NB4 (cell line): ENCODE data around the gene NPAS2.

ENCODE experiments used
- DNase-seq: peaks from one replicate; pipeline ENCODE4 v3.0.0; 2010; ENCODE audit warnings: low read depth
- H3K4me3 ChIP-seq: one replicate; pipeline ENCODE4 v1.5.1; 2011; ENCODE audit warnings: mild to moderate bottlenecking, low read depth, low read length, moderate library complexity
- MYC ChIP-seq: IDR thresholded peaks from 2 replicates; pipeline ENCODE4 v1.6.1; 2011; ENCODE audit warnings: low read depth, low read length
- POLR2A ChIP-seq: IDR thresholded peaks from 2 replicates; pipeline ENCODE4 v1.6.1; 2011; ENCODE audit warnings: mild to moderate bottlenecking; ENCODE audit not compliant: insufficient read length; ENCODE audit errors: extremely low read depth
- TF ChIP-seq, protein P1 (sequence below): IDR thresholded peaks from one replicate; pipeline ENCODE4 v1.5.1; 2012; ENCODE audit warnings: low read depth, low read length
- TF ChIP-seq, protein P2 (sequence below): IDR thresholded peaks from 2 replicates; pipeline ENCODE4 v1.6.1; 2011; ENCODE audit warnings: low read depth, low read length

Gene NPAS2

DNA sequence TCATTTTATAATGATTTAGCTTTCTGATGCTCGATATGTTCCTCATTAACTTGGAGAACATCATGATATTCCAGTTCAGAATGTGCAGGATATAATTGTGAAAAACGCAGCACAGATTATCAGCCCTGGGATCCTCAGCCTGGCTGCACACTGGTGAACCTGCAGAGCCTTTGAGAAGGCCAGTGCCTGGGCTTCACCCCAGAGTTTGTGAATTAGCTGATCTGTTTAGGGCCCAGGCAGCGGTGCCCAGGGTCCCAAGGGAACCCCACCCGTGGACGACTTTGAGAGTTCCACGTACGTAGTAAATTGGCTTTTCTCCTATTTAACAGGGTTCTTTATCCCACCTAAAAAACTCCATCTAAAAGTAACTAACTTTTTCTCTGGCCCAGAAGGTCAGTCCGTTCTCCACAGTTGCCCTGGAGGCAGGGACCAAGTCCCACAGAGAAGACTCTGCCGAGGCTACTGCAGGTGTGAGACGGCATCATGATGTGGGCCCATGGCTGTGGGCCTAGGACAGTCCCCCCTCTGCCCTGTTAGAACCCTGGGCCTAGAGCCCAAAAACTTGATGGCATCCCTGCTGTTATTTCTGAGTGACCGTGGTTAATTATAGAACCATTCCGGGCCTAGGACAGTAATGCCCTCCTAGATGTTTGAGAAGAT, 142.6 kb downstream of the NPAS2 start:
- no peak overlapping the region for H3K4me3 ChIP-seq
- no peak for DNase-seq
- TF ChIP-seq POLR2A (no peak), MYC (no peak)
- TF ChIP-seq, protein P1, sequence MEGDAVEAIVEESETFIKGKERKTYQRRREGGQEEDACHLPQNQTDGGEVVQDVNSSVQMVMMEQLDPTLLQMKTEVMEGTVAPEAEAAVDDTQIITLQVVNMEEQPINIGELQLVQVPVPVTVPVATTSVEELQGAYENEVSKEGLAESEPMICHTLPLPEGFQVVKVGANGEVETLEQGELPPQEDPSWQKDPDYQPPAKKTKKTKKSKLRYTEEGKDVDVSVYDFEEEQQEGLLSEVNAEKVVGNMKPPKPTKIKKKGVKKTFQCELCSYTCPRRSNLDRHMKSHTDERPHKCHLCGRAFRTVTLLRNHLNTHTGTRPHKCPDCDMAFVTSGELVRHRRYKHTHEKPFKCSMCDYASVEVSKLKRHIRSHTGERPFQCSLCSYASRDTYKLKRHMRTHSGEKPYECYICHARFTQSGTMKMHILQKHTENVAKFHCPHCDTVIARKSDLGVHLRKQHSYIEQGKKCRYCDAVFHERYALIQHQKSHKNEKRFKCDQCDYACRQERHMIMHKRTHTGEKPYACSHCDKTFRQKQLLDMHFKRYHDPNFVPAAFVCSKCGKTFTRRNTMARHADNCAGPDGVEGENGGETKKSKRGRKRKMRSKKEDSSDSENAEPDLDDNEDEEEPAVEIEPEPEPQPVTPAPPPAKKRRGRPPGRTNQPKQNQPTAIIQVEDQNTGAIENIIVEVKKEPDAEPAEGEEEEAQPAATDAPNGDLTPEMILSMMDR, result no peak

DNA sequence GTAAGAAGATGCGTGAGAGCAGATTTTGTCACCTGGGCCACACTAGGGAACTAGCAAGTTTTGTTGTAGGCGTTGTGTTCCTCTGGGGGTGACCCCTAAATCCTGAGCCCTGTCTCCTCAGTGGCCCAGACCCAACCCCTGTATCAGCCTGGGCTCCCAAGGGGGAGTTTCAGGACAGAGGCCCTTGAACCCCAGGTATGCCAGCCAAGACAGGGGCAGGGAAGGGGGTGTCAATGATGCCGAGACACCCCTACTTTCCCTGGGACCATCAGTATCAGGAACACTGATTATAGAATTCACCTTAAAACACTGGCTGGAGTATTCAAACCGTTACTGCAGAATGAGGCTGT, 143.1 kb downstream of the NPAS2 start:
- no peak overlapping the region for H3K4me3 ChIP-seq
- DNase-seq, result no peak
- TF ChIP-seq POLR2A, result no peak
- TF ChIP-seq, protein P2, sequence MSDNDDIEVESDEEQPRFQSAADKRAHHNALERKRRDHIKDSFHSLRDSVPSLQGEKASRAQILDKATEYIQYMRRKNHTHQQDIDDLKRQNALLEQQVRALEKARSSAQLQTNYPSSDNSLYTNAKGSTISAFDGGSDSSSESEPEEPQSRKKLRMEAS, result no peak
- no peak for TF ChIP-seq MYC
- TF ChIP-seq, protein P1, result no peak

DNA sequence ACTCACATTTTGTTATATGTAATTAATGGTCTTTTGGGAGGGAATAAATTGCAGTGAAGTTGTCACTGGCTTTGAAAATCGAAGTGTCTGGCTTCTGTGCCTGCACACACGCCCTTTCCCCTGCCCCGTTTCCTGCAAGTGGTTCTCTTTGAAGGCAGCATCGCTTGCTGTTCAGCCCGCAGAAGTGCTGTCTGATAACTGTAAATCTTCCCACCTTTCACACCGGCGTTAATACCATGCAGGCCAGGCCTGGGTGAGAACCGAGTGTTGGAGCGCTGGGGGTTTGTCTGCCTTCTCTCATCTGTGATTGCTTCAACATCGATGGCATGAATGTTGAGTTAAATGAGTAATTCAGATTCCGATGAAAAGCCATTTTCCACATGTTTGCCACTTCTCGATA, 144.3 kb downstream of the NPAS2 start:
- no peak overlapping the region for H3K4me3 ChIP-seq
- no peak for DNase-seq
- TF ChIP-seq, protein P2, result no peak
- TF ChIP-seq, protein P1, result no peak
- no peak for TF ChIP-seq POLR2A

DNA sequence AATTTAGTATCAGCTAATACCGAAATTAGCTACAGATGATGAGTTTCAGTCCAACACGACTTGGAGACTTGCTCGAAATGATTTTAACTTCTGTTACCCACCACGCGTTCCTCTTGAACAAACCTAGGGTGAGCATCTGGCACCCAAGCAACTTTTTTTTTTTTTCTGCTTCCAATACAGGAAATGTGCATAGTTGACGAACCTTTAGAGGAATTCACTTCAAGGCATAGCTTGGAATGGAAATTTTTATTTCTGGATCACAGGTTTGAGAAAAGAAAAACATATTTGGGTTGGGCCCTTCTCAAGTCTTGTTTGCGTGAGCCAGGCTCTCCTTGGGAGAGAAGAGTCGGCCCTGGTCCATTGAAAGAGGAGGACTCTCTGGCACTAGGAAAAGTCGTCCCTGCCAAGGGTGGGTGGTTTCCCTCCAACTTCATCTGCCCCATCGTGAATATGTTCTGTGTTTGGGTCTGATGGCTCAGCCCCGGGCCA, 144.8 kb downstream of the NPAS2 start:
- no peak for DNase-seq
- TF ChIP-seq, protein P1, result no peak
- TF ChIP-seq, protein P2, result no peak
- no peak for TF ChIP-seq MYC
- TF ChIP-seq POLR2A, result no peak
- no peak overlapping the region for H3K4me3 ChIP-seq

DNA sequence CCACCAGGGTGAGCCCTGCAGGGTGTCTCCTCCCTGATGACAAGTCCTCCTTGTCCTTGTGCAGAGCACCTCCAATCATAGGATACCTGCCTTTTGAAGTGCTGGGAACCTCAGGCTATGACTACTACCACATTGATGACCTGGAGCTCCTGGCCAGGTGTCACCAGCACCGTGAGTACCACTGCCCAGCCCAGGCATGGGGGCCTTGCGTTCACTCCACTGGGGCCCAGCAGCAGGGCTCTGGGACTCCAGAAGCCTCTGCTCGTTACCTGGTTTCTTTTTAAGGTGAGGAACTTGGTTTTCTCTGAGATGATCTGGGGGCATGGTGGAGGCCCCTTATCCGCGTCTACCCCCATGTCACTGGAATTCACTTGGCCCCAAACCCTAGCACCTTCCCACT, 145.7 kb downstream of the NPAS2 start:
- H3K4me3 ChIP-seq, result no peak overlapping the region
- no peak for DNase-seq
- TF ChIP-seq MYC (no peak), POLR2A (no peak)
- TF ChIP-seq, protein P1, result no peak
- TF ChIP-seq, protein P2, result no peak

DNA sequence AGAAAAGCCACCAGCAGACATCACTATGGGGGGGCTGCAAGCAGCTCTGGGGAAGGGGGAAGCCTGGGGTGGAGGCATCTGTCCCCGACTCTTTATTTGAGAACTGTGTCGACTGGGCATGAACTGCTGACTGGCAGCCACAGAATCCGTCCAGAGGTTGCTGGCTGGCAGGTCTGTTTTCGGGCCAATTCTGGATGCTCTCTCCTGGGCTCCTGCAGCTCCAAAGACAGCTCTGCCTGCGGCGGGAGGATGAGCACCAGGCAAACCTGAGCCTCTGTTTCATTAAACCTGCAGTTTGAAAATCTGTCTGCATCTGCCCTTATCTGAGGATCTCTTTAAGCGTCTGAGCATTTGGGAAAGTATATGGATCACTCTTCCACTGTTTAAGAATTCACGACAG, 147.8 kb downstream of the NPAS2 start:
- H3K4me3 ChIP-seq, result no peak overlapping the region
- DNase-seq, result no peak
- TF ChIP-seq POLR2A (no peak), MYC (no peak)
- TF ChIP-seq, protein P2, result no peak
- TF ChIP-seq, protein P1, result no peak
